GM18507 (cell line): ENCODE measurements around the gene CNTN2.

Experiments used
- DNase-seq: peaks from one replicate; pipeline ENCODE4 v3.0.0; 2011; ENCODE audit warnings: low read depth; ENCODE audit not compliant: insufficient read length; ENCODE audit errors: extremely low spot score
- FAIRE-seq: peaks from 2 replicates; lab custom pipeline; 2011; peaks lifted over from hg19 to GRCh38; lab: Jason Lieb, UNC

The CNTN2 gene

DNA sequence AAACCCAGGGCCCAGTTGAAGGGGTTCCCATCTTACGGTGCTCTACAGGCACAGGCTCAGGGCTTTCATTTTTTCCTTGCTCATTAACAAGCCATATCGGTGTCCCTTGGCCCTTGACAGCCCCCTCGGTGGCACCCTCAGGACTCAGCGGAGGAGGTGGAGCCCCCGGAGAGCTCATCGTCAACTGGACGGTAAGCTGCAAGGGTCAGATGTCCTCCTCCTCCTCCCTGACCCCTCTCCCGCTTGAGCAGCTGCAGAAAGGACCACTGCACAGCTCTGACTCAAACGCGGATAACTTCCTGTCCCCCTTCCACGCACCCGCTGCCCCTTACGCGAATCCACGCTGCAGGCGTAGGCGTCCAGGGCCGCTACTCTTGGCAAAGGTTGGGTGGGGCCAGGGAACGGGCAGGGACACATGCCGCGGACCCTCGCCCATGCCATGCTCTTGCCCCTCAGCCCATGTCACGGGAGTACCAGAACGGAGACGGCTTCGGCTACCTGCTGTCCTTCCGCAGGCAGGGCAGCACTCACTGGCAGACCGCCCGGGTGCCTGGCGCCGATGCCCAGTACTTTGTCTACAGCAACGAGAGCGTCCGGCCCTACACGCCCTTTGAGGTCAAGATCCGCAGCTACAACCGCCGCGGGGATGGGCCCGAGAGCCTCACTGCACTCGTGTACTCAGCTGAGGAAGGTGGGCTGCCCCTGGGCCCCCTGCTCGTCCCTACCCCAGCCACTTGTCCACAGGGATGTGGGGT, 26.5 kb downstream of the CNTN2 start:
- FAIRE-seq: no peak
- no peak for DNase-seq

DNA sequence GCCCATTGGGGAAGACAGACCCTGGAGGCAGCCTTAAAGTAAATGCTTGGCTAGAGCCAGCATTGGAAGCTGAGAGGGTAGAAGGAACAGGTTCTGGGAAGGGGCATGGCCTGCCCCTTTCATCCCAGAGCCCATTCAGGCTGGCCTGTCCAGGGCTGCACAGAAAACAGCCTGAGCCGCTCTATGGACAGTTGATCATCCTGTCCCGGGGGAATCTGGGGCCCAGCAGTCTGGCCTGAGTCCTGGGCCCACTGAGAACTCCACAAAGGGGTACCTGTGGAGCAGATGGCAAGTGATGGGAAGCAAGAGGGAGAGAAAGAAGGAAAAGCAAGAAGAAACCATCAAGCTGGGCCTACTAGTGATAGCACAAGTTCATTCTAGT, 28.0 kb downstream of the CNTN2 start:
- DNase-seq (no peak), FAIRE-seq (no peak)

DNA sequence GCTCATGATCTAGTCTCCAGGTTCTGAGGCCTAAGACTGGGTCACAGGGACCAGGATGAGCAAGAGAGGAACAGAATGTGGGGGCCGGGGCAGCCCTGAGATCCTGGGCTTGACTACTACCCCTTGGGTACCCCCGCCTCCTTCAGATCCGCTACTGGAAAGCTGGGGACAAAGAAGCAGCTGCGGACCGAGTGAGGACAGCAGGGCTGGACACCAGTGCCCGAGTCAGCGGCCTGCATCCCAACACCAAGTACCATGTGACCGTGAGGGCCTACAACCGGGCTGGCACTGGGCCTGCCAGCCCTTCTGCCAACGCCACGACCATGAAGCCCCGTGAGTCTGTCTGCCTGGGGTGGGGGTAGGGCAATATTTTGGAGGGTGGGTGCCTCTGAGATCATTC, 28.8 kb downstream of the CNTN2 start:
- DNase-seq: no peak
- no peak for FAIRE-seq

DNA sequence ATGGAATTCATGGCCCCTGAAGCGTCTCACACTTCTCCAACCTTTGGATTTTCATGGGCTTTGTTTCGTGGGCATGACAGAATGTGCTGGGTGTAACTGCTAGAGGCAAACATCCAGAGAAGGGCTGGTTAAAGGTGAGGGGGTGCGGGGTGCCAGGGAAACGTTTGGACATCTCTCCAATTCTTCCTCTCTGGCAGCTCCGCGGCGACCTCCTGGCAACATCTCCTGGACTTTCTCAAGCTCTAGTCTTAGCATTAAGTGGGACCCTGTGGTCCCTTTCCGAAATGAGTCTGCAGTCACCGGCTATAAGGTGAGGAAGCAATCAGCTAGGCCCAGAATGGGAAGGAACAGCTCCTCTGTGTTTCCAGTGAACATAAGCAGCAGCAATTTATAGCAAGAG, 29.3 kb downstream of the CNTN2 start:
- FAIRE-seq (no peak), DNase-seq (no peak)

DNA sequence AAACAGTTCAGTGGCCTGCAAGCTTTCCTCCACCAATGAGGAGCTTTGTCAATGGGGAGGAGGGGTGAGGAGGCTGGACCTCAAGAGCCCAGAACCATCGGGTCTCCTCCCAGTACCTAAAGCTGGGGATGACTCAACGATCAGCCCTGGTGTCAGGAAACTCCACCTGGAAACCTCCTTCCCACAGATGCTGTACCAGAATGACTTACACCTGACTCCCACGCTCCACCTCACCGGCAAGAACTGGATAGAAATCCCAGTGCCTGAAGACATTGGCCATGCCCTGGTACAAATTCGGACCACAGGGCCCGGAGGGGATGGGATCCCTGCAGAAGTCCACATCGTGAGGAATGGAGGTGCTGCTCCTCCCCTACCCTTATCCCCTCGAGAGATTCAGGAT, 29.9 kb downstream of the CNTN2 start:
- FAIRE-seq: no peak
- no peak for DNase-seq

DNA sequence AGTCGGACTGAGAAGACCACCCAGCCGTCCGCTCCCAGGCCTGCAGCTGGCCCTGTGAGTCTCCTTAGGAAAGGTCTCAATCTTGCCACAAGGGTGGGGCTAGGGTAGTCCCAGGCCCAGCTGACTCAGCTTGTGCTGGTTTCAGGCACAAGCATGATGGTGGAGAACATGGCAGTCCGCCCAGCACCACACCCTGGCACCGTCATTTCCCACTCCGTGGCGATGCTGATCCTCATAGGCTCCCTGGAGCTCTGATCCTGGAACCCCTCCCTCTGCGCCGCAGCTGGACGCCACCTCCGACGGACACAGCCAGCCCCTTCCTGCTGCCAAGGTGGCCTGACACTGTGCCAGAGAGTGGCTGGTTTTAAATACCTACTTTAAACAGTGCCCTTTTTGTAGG, 30.5 kb downstream of the CNTN2 start:
- FAIRE-seq (no peak), DNase-seq (no peak)

DNA sequence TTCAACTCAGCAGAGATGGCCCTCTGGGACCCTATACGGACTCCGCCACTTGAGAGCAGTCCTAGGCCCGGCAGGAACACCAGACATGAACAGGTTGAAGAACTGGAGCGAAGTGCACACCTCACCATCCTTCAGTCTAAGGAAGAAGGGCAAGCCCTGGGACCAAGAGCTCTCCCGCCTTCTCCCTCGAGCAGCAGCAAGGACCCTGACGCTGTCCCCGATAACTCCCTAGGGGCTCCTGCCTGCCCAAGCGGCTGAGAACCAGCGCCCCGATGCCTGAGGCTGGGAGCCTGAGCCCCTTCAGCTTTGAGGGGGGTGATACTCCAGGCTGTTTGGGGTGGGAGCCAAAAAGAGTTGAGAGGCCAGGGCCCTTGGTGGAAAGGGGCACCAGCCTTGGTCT, 31.1 kb downstream of the CNTN2 start:
- FAIRE-seq: no peak
- no peak for DNase-seq

DNA sequence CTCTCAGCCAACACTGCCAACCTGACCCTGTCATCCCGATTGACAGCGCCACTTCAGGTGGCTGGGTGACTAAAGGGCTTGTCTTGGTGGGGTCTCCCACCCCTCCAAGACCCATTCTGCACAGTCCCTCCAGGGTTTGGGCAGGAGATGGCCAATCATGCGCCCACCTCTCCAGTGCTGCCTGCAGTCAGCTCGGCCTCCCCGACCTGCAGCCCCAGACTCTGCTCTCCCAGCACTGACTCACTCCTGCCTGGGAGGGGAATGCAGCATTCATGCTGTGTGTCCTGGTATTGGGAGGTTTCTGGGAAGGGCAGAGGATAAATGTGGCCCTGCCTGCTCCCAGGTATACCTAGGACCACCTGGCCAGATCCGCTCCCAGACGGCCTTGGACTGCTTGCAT, 31.5 kb downstream of the CNTN2 start:
- DNase-seq (no peak), FAIRE-seq (no peak)

DNA sequence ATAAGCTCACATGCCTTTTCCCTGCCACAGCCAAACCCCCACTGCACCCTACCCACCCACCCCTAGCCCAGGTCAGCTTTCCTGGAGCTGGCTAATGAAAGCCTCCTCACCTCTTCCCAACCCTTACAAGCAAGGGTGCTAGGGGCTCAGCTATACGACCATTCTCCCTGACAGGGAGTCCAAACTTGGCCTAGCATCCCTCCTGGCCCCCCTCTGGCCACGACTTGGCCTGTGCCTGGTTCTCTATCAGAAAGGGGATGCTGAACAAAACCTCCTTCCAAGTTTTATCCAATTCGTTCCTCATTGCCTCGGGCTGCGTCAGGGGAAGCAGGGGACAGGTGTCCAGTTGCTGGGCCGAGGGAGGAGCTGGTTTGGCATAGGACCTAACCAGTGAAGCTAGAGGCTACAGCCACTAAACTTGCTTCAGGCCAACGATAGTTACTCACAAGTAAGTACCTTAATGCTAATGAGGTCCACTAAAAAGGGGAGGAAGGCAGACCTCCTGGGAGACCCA, 32.7 kb downstream of the CNTN2 start:
- FAIRE-seq (no peak), DNase-seq (no peak)

DNA sequence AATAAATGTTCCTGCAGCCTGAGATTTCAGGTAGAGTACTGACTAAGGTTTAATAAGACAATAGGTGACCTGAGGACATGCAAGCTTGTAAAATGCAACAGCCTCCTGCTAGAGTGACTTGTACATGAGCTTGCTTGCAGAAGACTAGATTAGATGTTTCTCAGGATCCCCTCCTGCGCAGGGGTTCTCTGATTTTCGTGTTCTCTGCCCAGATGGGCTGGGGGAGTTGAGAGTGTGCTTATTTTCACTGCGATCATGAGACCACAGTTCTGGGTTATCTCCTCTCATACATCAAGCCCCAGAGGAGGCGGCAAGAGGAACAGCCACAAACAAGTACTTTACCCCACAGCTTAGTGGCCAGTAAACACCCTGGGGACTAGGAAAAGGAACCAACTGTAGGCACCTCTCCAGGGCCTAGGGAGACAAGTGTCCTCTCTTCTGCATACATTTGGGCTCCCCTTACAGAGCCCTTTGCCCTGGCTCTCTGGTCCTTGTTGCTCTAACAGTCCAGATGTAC, 33.3 kb downstream of the CNTN2 start:
- DNase-seq (no peak), FAIRE-seq (no peak)

DNA sequence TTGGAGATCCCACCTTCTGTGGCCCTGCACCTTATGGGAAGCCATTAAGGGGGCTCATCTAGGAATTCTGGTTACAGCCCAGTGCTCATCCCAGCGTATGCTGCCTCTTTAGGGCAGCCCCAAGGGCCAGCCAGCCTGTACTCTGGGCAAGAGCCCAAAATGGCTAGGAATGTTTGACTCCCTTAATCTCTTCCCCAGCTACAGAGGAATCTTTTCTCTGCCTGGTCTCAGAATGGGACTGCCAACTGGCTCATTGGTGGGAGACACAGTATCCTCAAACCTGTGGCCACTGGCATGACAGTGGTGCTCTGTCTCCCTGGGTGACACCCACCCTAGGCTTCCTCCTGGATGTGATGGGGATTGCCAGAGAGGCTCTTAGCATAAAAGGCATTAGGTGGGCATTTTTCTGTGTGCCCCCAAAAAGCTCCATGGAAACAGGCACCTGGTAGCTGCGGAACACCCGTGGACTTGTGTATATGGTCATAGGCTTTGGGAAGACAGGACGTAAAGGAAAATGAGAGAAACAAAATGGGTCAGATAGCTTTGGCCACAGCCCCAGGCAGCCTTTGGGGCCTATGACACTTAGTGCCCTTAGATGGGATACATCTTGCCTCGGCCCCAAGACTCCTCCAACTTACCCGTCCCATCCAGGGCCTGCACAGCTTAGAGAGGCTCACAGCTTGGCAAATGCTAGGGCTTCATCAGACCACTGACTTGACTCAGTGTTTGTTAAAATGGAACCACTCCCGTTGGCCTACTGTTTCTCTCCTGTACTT, 34.3 kb downstream of the CNTN2 start:
- DNase-seq: no peak
- FAIRE-seq: no peak

DNA sequence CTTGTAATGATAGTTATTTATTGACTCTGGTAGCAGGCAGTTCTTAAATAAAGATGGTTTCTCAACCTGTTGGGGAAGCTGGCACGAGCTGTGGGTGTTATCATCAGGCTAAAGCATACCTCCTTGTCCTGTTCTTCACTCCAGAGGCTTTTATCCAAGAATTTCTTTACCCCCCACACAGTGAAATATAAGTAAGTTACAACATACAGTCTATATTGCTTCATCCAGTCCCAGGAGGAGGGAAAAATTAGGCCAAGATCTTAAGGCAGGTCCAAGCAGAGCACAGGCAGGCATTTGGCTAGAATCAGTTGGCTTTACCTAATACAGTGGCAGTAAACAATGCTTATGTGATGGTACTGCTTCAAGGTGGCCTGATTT, 34.9 kb downstream of the CNTN2 start:
- no peak for DNase-seq
- no peak for FAIRE-seq

DNA sequence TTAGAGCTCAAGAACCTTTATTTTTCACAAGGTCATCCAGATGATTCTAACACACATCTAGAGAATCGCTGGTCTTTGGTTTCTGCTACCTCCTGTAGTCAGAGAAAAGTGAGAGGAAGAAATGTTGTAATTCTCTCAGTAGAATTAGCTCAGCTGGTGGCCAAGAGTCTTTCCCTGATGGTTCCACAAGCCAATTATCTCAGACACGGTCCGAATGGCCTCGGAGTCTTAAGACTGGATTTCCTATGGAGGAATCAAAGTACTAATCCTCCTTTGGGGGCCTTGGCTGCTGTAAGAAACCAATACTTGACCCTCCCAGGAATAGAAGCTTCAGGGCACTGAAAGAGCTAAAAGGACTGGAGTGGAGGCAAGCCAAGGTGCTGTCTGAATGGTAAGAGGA, 39.4 kb downstream of the CNTN2 start:
- DNase-seq (no peak), FAIRE-seq (no peak)

DNA sequence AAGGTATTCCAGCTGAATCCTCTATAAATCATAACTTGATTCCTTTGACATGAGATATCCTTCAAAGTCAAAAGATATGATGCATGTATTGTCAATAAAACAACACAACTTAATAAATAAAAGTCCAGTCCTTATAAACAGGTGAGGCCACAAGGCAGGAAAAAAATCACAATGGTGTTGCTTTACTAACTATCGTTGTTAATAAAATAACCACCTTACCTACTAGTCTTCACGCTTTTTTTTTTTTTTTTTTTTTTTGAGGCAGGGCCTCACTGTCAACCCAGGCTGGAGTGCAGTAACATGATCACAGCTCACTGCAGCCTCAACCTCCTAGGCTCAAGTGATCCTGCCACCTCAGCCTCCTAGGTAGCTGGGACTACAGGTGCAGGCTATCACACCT, 41.3 kb downstream of the CNTN2 start, which contains the start of gene TMEM81:
Gene TMEM81 (minus strand): TSS at position 101 of the 400 bp plus-strand sequence. CDS start 140 bp downstream, outside the sequence.
- FAIRE-seq (no peak), DNase-seq (no peak)

DNA sequence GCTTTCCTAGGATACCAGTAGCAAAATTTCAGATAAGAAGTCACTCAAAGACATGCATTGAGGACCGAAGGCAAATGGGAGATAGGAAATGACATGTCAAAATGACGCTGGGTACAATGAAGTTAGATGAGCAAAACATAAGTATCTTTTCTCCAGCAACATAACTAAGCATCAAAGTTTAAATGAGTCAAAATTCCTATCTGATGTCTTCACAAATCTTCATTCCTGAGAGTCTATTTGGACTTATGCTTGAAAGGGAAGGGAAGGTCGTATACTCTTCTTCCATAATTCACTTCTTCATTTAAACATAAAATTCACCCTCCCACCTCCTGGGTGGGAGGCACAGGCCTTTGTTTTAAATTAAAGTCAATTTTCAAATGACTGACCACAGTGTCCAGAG, 45.3 kb downstream of the CNTN2 start:
- FAIRE-seq (no peak), DNase-seq (no peak)

DNA sequence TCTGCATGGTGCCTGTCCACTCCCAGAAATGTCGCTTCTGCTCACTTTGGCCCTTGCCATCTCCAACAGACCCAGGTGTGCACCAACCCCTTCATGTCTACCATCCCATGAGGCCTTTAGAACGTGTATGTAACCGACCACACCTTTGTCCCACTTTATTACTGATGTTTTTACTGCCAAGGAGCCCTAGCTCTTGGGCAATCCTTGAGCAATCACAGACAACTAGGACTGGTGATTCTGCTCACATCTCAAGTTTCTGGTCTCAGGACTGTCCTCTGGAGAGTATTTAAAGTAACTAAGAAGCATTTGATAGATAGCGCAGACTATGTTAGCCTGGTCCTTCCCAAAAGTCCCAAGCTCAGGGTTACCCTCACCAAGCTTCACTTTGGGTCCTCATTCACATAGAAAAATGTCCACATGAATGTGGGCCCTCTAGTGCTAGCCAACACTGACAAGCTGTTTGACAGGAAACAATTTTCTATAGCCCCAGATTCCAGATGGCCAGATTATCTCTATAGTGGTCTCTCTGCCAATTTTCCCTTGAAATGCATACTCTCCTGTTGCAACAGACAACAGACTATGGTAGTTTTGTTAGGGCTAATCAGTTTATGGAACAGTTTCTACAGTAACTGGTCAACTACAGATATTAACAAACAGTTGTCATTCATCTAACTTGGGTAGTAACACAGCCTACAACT, 48.2 kb downstream of the CNTN2 start:
- no peak for DNase-seq
- FAIRE-seq: no peak

DNA sequence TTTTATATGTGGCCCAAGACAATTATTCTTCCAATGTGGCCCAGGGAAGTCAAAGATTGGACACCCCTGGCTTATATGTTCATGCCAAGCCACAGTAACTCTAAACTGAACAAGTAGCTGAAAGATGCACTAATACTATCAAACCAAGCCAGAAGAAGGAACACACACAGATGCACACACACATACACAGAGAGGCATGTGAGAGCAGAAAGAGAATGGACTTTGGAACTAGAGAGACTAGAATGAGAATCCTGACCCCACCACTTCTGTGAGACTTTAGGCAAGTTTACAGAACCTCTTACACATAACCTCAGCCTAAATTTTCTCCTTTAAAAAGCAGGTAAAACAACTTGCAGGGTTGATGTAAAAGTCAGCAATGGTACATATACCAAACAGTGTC, 52.4 kb downstream of the CNTN2 start:
- DNase-seq: no peak
- no peak for FAIRE-seq

DNA sequence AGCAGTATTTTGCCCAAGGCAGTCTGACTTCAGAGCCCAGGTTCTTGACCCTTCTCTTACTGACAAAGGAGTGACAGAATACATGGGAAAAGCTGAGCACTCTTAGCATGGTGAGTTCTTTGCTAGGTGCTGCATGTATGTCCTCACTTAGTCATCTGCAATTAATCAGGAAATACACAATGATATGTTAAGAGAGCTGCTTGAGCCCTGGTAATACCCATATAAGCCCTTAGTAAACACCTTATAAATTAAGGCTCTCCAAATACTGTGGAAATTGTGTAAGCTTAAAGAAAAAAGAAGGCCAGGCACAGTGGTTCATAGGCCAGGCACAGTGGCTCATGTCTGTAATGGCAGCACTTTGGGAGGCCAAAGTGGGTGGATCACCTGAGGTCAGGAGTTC, 55.2 kb downstream of the CNTN2 start:
- no peak for DNase-seq
- FAIRE-seq: no peak

DNA sequence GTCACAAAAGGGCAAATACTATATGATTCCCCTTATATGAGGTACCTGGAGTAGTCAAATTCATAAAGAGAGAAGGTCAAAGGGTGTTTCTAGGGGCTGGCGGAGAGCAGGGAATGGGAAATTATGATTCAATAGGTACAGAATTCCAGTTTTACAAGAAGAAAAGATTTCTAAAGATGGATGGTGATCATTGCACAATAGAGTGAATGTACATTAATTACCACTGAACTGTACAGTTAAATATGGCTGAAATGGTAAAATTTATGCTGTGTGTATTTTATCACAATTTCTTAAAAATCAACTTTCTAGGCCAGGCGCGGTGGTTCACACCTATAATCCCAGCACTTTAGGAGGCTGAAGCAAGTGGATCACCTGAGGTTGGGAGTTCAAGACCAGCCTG, 59.4 kb downstream of the CNTN2 start:
- DNase-seq (no peak), FAIRE-seq (no peak)

DNA sequence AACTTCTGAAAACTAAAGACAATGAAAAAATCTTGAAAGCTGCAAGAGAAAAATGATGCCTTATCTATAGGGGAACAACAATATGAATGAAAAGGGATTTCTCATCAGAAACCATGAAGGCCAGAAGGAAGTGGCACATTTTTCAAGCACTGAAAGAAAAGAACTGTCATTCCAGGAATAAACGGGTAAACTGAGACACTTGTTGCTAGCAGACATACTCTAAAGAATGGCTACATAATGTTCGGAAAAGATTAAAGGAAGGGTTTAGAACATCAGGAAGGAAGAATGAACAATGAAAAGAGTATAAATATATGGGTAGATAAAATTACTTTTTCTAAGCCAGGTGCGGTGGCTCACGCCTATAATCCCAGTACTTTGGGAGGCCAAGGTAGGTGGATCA, 64.3 kb downstream of the CNTN2 start:
- DNase-seq (no peak), FAIRE-seq (no peak)
